Measurements from ENCODE around the gene TNS3. TPM values are rescaled to one million over a fixed set of nuclear protein-coding genes. Genes with fewer than 3 reads are reported as not detected.

TNS3 gene
- total and polyA plus RNA-seq, 2 donors (not counting 3 experiments of a cell fraction or from before 2014, with no cell fraction given): 10.4 to 45.1 TPM

DNA sequence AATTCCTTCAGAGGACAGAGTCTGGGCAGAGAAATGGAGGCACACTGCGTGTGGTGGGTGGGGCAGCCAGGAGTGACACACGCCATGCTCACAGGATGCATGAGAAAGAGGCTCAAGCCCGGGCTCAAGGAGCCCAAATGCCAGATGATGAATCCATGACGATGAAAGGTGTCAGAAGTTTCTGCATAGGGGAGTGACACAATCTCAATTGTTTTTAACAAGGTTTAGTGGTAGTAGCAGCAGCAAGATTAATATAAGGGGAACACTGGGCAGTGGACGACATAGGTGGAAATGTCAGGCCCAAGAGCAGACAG, 126.1 kb downstream of the TNS3 start:
- intact Hi-C loops (cut with micrococcal nuclease) (loop anchor here (10.0 kb wide), 1 partner anchor 629 kb away; the partner anchor contains the start of gene UPP1), dilution Hi-C loops (cut with MboI; ENCODE audit: extremely low pct_ligation_motif_present, low sequenced_read_pairs) (no loop called here)
- no peak overlapping the region for H3K4me2 ChIP-seq (ENCODE audit: insufficient read depth, low read length)
- DNase-seq (ENCODE audit: low read depth, low spot score) (no peak), FAIRE-seq (no peak)
- no peak overlapping the region for H2AFZ ChIP-seq (ENCODE audit: low read depth, low read length)
- BruUV-seq (replicated peaks): no TSS peak
- H4K20me1 ChIP-seq (replicated peaks; ENCODE audit: control insufficient read depth, extremely low read depth, insufficient read depth, low read length): no peaks in the 10 kb centered on the region
- H3K36me3 ChIP-seq (ENCODE audit: control insufficient read depth in 2 of 2, extremely low read depth in 1 of 2, insufficient read depth in 2 of 2, low read length in 2 of 2): no peaks in the 10 kb centered on the region
- peaks cover 20% of the 10 kb centered on the region for H3K79me2 ChIP-seq (ENCODE audit: control insufficient read depth, insufficient read depth, low read length)
- H3K9me3 ChIP-seq (replicated peaks; ENCODE audit: control insufficient read depth, insufficient read depth, low read length): no peaks in the 10 kb centered on the region
- no peak overlapping the region for H3K9ac ChIP-seq (replicated peaks; ENCODE audit: extremely low read depth, insufficient read depth, low read length)
- TF ChIP-seq EZH2 (IDR thresholded peaks at IDR 0.05; ENCODE audit: borderline replicate concordance, low read depth, low read length, severe bottlenecking) (no peak), JUN (IDR thresholded peaks at IDR 0.05; ENCODE audit: borderline replicate concordance, insufficient read depth, insufficient read length, low read depth) (no peak), POLR2AphosphoS5 (IDR thresholded peaks at IDR 0.05; ENCODE audit: insufficient read depth, low read depth, low read length) (no peak), GATA2 (IDR thresholded peaks at IDR 0.05; ENCODE audit: insufficient read depth, insufficient read length, low read depth, low read length) (no peak), MYC (IDR thresholded peaks at IDR 0.05; ENCODE audit: low read depth, low read length) (no peak), POLR2A (IDR thresholded peaks at IDR 0.05; ENCODE audit: low read depth, low read length) (no peak), FOS (IDR thresholded peaks at IDR 0.05; ENCODE audit: borderline replicate concordance, insufficient read depth, low read length) (no peak)
- TF ChIP-seq, protein P1, sequence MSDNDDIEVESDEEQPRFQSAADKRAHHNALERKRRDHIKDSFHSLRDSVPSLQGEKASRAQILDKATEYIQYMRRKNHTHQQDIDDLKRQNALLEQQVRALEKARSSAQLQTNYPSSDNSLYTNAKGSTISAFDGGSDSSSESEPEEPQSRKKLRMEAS (IDR thresholded peaks at IDR 0.05; ENCODE audit: insufficient read depth, insufficient read length): no peak
- TF ChIP-seq, protein P2, sequence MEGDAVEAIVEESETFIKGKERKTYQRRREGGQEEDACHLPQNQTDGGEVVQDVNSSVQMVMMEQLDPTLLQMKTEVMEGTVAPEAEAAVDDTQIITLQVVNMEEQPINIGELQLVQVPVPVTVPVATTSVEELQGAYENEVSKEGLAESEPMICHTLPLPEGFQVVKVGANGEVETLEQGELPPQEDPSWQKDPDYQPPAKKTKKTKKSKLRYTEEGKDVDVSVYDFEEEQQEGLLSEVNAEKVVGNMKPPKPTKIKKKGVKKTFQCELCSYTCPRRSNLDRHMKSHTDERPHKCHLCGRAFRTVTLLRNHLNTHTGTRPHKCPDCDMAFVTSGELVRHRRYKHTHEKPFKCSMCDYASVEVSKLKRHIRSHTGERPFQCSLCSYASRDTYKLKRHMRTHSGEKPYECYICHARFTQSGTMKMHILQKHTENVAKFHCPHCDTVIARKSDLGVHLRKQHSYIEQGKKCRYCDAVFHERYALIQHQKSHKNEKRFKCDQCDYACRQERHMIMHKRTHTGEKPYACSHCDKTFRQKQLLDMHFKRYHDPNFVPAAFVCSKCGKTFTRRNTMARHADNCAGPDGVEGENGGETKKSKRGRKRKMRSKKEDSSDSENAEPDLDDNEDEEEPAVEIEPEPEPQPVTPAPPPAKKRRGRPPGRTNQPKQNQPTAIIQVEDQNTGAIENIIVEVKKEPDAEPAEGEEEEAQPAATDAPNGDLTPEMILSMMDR (IDR thresholded peaks at IDR 0.05; ENCODE audit: extremely low read depth in 1 of 2, insufficient read depth in 1 of 2, low read depth in 1 of 2, low read length in 2 of 2): no peak
- ChIA-PET POLR2A (no interaction called here), CTCF (interaction anchor here (1.3 kb wide), 1 partner anchor 145 kb away, joined by 3 read pairs; no protein-coding TSS in a partner anchor)
- H3K9me1 ChIP-seq (replicated peaks; ENCODE audit: control insufficient read depth, extremely low read depth, insufficient read depth, low read length): no peaks in the 10 kb centered on the region
- no peaks in the 10 kb centered on the region for H3K27me3 ChIP-seq (ENCODE audit: control insufficient read depth in 2 of 2, insufficient read depth in 2 of 2, low read length in 2 of 2)
- peaks cover 50% of the 10 kb centered on the region for H3K4me1 ChIP-seq (ENCODE audit: control insufficient read depth, extremely low read depth, insufficient read depth, low read length)
- no peak overlapping the region for H3K4me3 ChIP-seq (replicated peaks in 1 of 3; ENCODE audit: insufficient read depth in 1 of 3, low read depth in 1 of 3, low read length in 3 of 3)
- H3K27ac ChIP-seq (ENCODE audit: insufficient read depth, low read depth, low read length): no peak overlapping the region

All from endothelial cell of umbilical vein (primary cell).